Tibial artery (tissue), 4 donors: ENCODE results near the gene DDX1.

Source experiments
- DNase-seq, 2 donors: peaks; one replicate each; pipeline ENCODE4 v3.0.0-alpha.2; 2019
- H3K27ac ChIP-seq, 2 donors: fragments of 200-600 bp; sonication (generic) in 1 of 2; 1 replicate in 1 of 2; 2 replicates in 1 of 2; pipeline ENCODE4 v1.5.1; 2018 to 2019; ENCODE audit warnings: mild to moderate bottlenecking in 1 of 2
- H3K27me3 ChIP-seq, 2 donors: fragments of 200-600 bp; sonication (generic) in 1 of 2; one replicate each; pipeline versions ENCODE4 v1.5.1 to v1.6.0; 2016 to 2019
- H3K36me3 ChIP-seq, 3 donors: fragments of 200-600 bp; sonication (generic) in 2 of 3; one replicate each; pipeline ENCODE4 v1.5.1; 2016 to 2019; ENCODE audit warnings: mild to moderate bottlenecking in 2 of 3
- H3K4me1 ChIP-seq, 4 donors: fragments of 200-600 bp; sonication (generic) in 2 of 4; 1 replicate in 3 of 4; 2 replicates in 1 of 4; pipeline ENCODE4 v1.5.1; 2016 to 2019
- H3K4me3 ChIP-seq, 2 donors: fragments of 200-600 bp; sonication (generic) in 1 of 2; 1 replicate in 1 of 2; 2 replicates in 1 of 2; pipeline ENCODE4 v1.5.1; 2018 to 2019; ENCODE audit warnings: mild to moderate bottlenecking in 2 of 2
- H3K9me3 ChIP-seq, 3 donors: fragments of 200-600 bp; sonication (generic) in 1 of 3; one replicate each; pipeline ENCODE4 v1.5.1; 2016 to 2019
- CTCF ChIP-seq, 2 experiments: fragments of 200-600 bp in 1 of 2; fragments of 450-650 bp in 1 of 2; IDR thresholded peaks; one replicate each; pipeline ENCODE4 v1.5.1; 2017 to 2019; ENCODE audit warnings: antibody characterized with exemption in 2 of 2, mild to moderate bottlenecking in 1 of 2, moderate library complexity in 1 of 2
- intact Hi-C: fragments of 100-400 bp; cut with DNase I; formaldehyde crosslinking; loops from one replicate; pipeline ENCODE4 v1.15.0; 2023; ENCODE audit warnings: low total_unique reads

The DDX1 gene

GRCh38 chr2:15660491-15661294 lies 69.0 kb downstream of the DDX1 start:
- Histone ChIP-seq H3K27ac (no peak overlapping the region), H3K4me3 (no peak overlapping the region), H3K4me1 (no peaks in the 10 kb centered on the region), H3K36me3 (no peaks in the 10 kb centered on the region), H3K9me3 (no peaks in the 10 kb centered on the region), H3K27me3 (peaks cover 0 to 9% of the 10 kb centered on the region in 2 donors)
- TF ChIP-seq CTCF (IDR thresholded peaks at IDR 0.05) = no peak
- intact Hi-C loops = no loop called here
- DNase-seq = no peak

- no peak overlapping the region for H3K4me3 ChIP-seq
- H3K27ac ChIP-seq = no peak overlapping the region
- intact Hi-C loops = no loop called here
- no peaks in the 10 kb centered on the region for H3K4me1 ChIP-seq
- H3K9me3 ChIP-seq = no peaks in the 10 kb centered on the region
- DNase-seq = no peak
- TF ChIP-seq CTCF (IDR thresholded peaks at IDR 0.05) = no peak
- no peaks in the 10 kb centered on the region for H3K36me3 ChIP-seq
- peaks cover 0 to 13% of the 10 kb centered on the region in 2 donors for H3K27me3 ChIP-seq
Observed at GRCh38 chr2:15661295-15661569, 69.6 kb downstream of the DDX1 start.

- Histone ChIP-seq H3K9me3 (no peaks in the 10 kb centered on the region), H3K4me1 (no peaks in the 10 kb centered on the region), H3K36me3 (no peaks in the 10 kb centered on the region), H3K27ac (no peak overlapping the region), H3K4me3 (no peak overlapping the region), H3K27me3 (peaks cover 0 to 20% of the 10 kb centered on the region in 2 donors)
- intact Hi-C loops = no loop called here
- no peak for TF ChIP-seq CTCF (IDR thresholded peaks at IDR 0.05)
- DNase-seq = no peak
Observed at GRCh38 chr2:15662026-15662425, 70.4 kb downstream of the DDX1 start.

- TF ChIP-seq CTCF (IDR thresholded peaks at IDR 0.05) = no peak
- H3K36me3 ChIP-seq = no peaks in the 10 kb centered on the region
- H3K4me1 ChIP-seq = no peaks in the 10 kb centered on the region
- H3K4me3 ChIP-seq = no peak overlapping the region
- H3K9me3 ChIP-seq = no peaks in the 10 kb centered on the region
- DNase-seq = no peak
- peaks cover 0 to 20% of the 10 kb centered on the region in 2 donors for H3K27me3 ChIP-seq
- H3K27ac ChIP-seq = no peak overlapping the region
- intact Hi-C loops = no loop called here
Observed at GRCh38 chr2:15662579-15662978, 70.9 kb downstream of the DDX1 start.

GRCh38 chr2:15663802-15664201 lies 72.1 kb downstream of the DDX1 start:
- no peaks in the 10 kb centered on the region for H3K4me1 ChIP-seq

More at GRCh38 chr2:15663802-15664201, 72.1 kb downstream of the DDX1 start:
- TF ChIP-seq CTCF (IDR thresholded peaks at IDR 0.05) = no peak
- H3K36me3 ChIP-seq = no peaks in the 10 kb centered on the region
- no peak overlapping the region for H3K27ac ChIP-seq
- H3K9me3 ChIP-seq = no peaks in the 10 kb centered on the region
- peaks cover 0 to 20% of the 10 kb centered on the region in 2 donors for H3K27me3 ChIP-seq
- no peak overlapping the region for H3K4me3 ChIP-seq
- no peak for DNase-seq
- intact Hi-C loops = no loop called here
